ACC112 (cell line): ENCODE data around the gene PTBP3.
"Not testable (repeated sequence)": the region's sequence is repeated elsewhere in the genome, so short reads cannot be mapped to it uniquely, and the experiment has no call there.

Source experiments
- H2AFZ ChIP-seq: fragments of 200-600 bp; sonication (generic); one replicate; pipeline ENCODE4 v1.6.0; 2017; ENCODE audit warnings: antibody characterized with exemption, low read length; ENCODE audit not compliant: unreplicated experiment
- H3K27ac ChIP-seq: fragments of 200-600 bp; sonication (generic); 2 replicates; pipeline ENCODE4 v1.5.1; 2014; ENCODE audit warnings: low read depth, mild to moderate bottlenecking, antibody characterized with exemption, low read length, moderate library complexity
- H3K27me3 ChIP-seq: fragments of 200-600 bp; sonication (generic); 2 replicates; pipeline ENCODE4 v1.6.1; 2014; ENCODE audit warnings: mild to moderate bottlenecking, antibody characterized with exemption, low read length, moderate library complexity, mixed read lengths; ENCODE audit not compliant: insufficient read depth
- H3K36me3 ChIP-seq: fragments of 200-600 bp; sonication (generic); 2 replicates; pipeline ENCODE4 v1.6.1; 2016; ENCODE audit warnings: mild to moderate bottlenecking, antibody characterized with exemption, low read length, moderate library complexity, mixed read lengths; ENCODE audit not compliant: insufficient read depth
- H3K4me1 ChIP-seq: fragments of 200-600 bp; sonication (generic); one replicate; pipeline ENCODE4 v1.6.1; 2016; ENCODE audit warnings: low read length, mixed read lengths; ENCODE audit not compliant: insufficient read depth, unreplicated experiment, control insufficient read depth
- H3K4me3 ChIP-seq: fragments of 200-600 bp; sonication (generic); 2 replicates; pipeline ENCODE4 v1.5.1; 2014; ENCODE audit warnings: mild to moderate bottlenecking, low read depth, low read length
- H3K79me2 ChIP-seq: fragments of 200-600 bp; sonication (generic); one replicate; pipeline ENCODE4 v1.6.0; 2016; ENCODE audit warnings: low read length; ENCODE audit not compliant: control insufficient read depth, unreplicated experiment, insufficient read depth

PTBP3 gene

GRCh38 chr9:112273876-112274275 lies 59.5 kb downstream of the PTBP3 start:
- Histone ChIP-seq H3K79me2 (peaks cover 64% of the 10 kb centered on the region), H3K4me3 (no peak overlapping the region), H3K27me3 (no peaks in the 10 kb centered on the region), H3K27ac (no peak overlapping the region), H3K36me3 (no peaks in the 10 kb centered on the region), H2AFZ (no peak overlapping the region), H3K4me1 (peaks cover 24% of the 10 kb centered on the region)

DNA sequence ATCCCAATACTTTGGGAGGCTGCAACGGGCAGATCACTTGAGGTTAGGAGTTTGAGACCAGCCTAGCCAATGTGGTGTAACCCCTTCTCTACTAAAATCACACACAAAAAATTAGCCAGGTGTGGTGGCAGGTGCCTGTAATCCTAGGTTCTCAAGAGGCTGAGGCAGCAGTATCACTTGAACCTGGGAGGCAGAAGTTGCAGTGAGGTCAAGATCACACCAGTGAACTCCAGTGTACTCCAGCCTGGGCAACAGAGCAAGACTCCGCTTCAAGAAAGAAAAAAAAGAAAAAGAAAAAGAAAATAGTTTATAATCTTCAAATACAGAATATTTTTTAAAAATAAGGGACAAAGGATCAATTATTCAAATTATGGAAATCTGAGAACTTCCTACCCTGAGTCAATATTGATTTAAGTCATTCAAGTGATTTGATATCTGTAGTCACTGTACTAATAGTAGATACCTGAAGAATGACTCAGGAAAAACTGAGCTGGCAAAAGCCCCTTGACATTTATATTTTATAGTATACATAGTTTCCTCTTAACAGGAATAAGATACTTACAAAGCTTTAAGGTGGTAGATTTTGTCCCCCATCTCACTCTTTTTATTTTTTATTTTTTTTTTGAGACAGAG lies 61.8 kb downstream of the PTBP3 start:
- H3K79me2 ChIP-seq: peaks cover 44% of the 10 kb centered on the region
- H3K4me1 ChIP-seq: peaks cover 24% of the 10 kb centered on the region
- no peaks in the 10 kb centered on the region for H3K36me3 ChIP-seq
- H3K4me3 ChIP-seq: no peak overlapping the region
- H3K27me3 ChIP-seq: no peaks in the 10 kb centered on the region
- 0 out of 2 replicates have a peak overlapping the region, but pooled peaks have one; percentile 8 for H3K27ac ChIP-seq
- H2AFZ ChIP-seq: no peak overlapping the region

DNA sequence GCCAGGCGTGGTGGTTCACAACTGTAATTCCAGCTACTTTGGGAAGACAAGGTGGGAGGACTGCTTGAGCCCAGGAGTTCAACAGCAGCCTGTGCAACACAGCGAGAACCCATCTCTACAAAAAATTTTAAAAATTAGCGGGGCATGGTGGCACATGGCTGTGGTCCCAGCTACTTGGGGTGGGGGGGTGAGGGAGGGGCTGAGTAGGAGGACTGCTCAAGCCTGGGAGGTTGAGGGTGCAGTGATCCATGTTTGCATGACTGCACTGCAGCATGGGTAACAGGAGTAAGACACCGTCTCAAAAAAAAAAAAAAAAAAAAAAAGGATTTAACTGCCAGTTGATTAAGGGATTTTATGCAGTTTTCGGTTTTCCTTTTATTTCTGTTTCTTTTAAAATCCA lies 65.0 kb downstream of the PTBP3 start:
- Histone ChIP-seq H3K27me3 (no peaks in the 10 kb centered on the region), H3K36me3 (peaks cover 8% of the 10 kb centered on the region; the same call in 1 of the 2 replicates), H2AFZ (no peak overlapping the region), H3K27ac (no peak overlapping the region), H3K4me3 (no peak overlapping the region), H3K79me2 (peaks cover 33% of the 10 kb centered on the region), H3K4me1 (peaks cover 18% of the 10 kb centered on the region)

DNA sequence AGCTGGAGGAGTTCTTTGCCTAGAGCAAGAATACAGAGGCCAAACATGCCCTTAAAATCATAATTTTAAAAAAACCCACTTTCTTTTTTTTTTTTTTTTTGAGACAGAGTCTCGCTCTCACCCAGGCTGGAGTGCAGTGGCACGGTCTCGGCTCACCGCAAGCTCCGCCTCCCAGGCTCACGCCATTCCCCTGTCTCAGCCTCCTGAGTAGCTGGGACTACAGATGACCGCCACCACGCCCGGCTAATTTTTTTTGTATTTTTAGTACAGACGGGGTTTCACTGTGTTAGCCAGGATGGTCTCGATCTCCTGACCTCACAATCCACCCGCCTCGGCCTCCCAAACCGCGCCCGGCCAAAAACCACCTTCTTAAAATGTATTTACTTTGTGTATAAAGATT lies 66.3 kb downstream of the PTBP3 start:
- H3K79me2 ChIP-seq: peaks cover 23% of the 10 kb centered on the region
- H3K4me1 ChIP-seq, H3K4me3 ChIP-seq, H3K36me3 ChIP-seq, H3K27me3 ChIP-seq, H2AFZ ChIP-seq, H3K27ac ChIP-seq: not testable (repeated sequence)

DNA sequence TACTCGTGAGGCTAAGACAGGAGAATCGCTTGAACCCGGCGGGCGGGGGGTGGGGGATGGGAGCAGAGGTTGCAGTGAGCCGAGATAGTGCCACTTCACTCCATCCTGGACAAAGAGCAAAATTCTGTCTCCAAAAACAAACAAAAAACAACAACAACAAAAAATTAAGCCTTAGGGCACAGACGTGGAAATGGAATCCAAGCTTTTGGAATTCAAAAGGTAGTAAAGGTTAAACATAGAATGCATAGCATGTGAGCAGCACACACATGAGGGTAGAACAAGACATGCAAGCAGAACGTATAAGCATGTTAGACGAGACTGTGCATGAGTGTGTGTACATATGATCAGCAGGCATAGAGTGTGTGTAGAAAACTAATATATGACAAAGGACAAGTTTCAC lies 68.0 kb downstream of the PTBP3 start:
- H3K27me3 ChIP-seq: no peaks in the 10 kb centered on the region
- peaks cover 8% of the 10 kb centered on the region; the same call in 1 of the 2 replicates for H3K36me3 ChIP-seq
- H3K79me2 ChIP-seq: peaks cover 11% of the 10 kb centered on the region

GRCh38 chr9:112262577-112262976 lies 70.8 kb downstream of the PTBP3 start:
- H3K27ac ChIP-seq: no peak overlapping the region
- H3K4me1 ChIP-seq: no peaks in the 10 kb centered on the region
- H3K4me3 ChIP-seq: no peak overlapping the region
- no peak overlapping the region for H2AFZ ChIP-seq
- peaks cover 8% of the 10 kb centered on the region; the same call in 1 of the 2 replicates for H3K36me3 ChIP-seq
- peaks cover 3% of the 10 kb centered on the region for H3K79me2 ChIP-seq
- no peaks in the 10 kb centered on the region for H3K27me3 ChIP-seq

More for the DNA sequence above, 68.0 kb downstream of the PTBP3 start:
- Histone ChIP-seq H3K4me1 (no peaks in the 10 kb centered on the region), H3K27ac (no peak overlapping the region), H3K4me3 (no peak overlapping the region), H2AFZ (no peak overlapping the region)

- H3K79me2 ChIP-seq: peaks cover 3% of the 10 kb centered on the region
- no peak overlapping the region for H2AFZ ChIP-seq
- H3K4me1 ChIP-seq: no peaks in the 10 kb centered on the region
- H3K27me3 ChIP-seq: no peaks in the 10 kb centered on the region
- H3K27ac ChIP-seq: no peak overlapping the region
- H3K36me3 ChIP-seq: peaks cover 5% of the 10 kb centered on the region; the same call in 1 of the 2 replicates
- no peak overlapping the region for H3K4me3 ChIP-seq
These were observed 72.3 kb downstream of the PTBP3 start for GRCh38 chr9:112261133-112261532.

GRCh38 chr9:112258106-112258505 lies 75.3 kb downstream of the PTBP3 start:
- Histone ChIP-seq H3K4me1 (no peaks in the 10 kb centered on the region), H3K27me3 (no peaks in the 10 kb centered on the region), H3K27ac (no peak overlapping the region), H3K36me3 (no peaks in the 10 kb centered on the region; the same call in 1 of the 2 replicates), H2AFZ (no peak overlapping the region), H3K4me3 (no peak overlapping the region), H3K79me2 (peaks cover 5% of the 10 kb centered on the region)

GRCh38 chr9:112252194-112252593 lies 81.2 kb downstream of the PTBP3 start:
- Histone ChIP-seq H3K79me2 (peaks cover 12% of the 10 kb centered on the region), H3K4me3 (no peak overlapping the region), H2AFZ (no peak overlapping the region), H3K27me3 (no peaks in the 10 kb centered on the region), H3K36me3 (peaks cover 3% of the 10 kb centered on the region; the same call in 1 of the 2 replicates), H3K4me1 (peaks cover 39% of the 10 kb centered on the region), H3K27ac (no peak overlapping the region)

DNA sequence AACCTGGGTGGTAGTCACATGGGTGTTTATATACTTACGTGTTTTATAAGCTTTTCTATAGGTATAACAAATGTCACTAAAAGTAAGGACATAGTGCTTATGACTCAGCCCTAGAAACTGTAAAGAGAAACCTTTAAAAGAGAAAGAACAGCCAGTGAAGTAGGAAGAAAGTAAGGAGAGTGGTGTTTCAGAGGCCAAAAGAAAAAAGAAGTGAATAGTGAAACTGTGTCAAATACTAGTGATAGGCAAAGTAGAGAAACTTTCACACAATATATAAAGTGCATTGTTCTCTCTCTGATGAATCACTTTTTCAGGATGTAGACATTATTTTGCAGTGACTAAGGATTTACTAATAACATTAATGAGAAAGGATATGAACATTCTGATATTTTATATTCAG lies 84.1 kb downstream of the PTBP3 start:
- H3K27ac ChIP-seq: peak overlapping the region; percentile 95
- no peaks in the 10 kb centered on the region for H3K27me3 ChIP-seq
- H3K79me2 ChIP-seq: peaks cover 20% of the 10 kb centered on the region
- H3K4me1 ChIP-seq: peaks cover 39% of the 10 kb centered on the region
- H3K36me3 ChIP-seq: peaks cover 3% of the 10 kb centered on the region
- peak overlapping the region; percentile 58 for H3K4me3 ChIP-seq
- no peak overlapping the region for H2AFZ ChIP-seq

GRCh38 chr9:112248722-112249121 lies 84.7 kb downstream of the PTBP3 start:
- Histone ChIP-seq H3K79me2 (peaks cover 20% of the 10 kb centered on the region), H3K27ac (peak overlapping the region; percentile 95), H3K4me3 (peak overlapping the region; percentile 58), H3K27me3 (no peaks in the 10 kb centered on the region), H3K36me3 (peaks cover 3% of the 10 kb centered on the region), H3K4me1 (peaks cover 39% of the 10 kb centered on the region), H2AFZ (no peak overlapping the region)
